GM23338 (cell line): ENCODE results near the gene EN2. TPM values are rescaled to one million over a fixed set of nuclear protein-coding genes. Genes with fewer than 3 reads are reported as not detected.
A peak's percentile ranks its signal among the peaks of the same experiment; 100 is the strongest.

Experiments used
- ATAC-seq: fragments of 200-7000 bp; cut with Tn5 transposase; 3 replicates; pipeline ENCODE4 v1.9.1; 2020
- DNase-seq: peaks from one replicate; pipeline ENCODE4 v3.0.0-alpha.2; 2015; ENCODE audit warnings: low spot score
- H2AFZ ChIP-seq: fragments of 200-600 bp; sonication (generic); 2 replicates; pipeline ENCODE4 v1.8.0; 2016; ENCODE audit warnings: antibody characterized with exemption, mild to moderate bottlenecking, moderate library complexity
- H3F3A ChIP-seq: fragments of 200-600 bp; sonication (generic); replicated peaks from 2 replicates; pipeline ENCODE4 v1.8.0; 2017; ENCODE audit warnings: antibody characterized with exemption, mixed run types, low read depth
- H3K27ac ChIP-seq: fragments of 200-600 bp; sonication (generic); 2 replicates; pipeline ENCODE4 v1.6.1; 2016; ENCODE audit warnings: low read depth
- H3K27me3 ChIP-seq: fragments of 200-600 bp; sonication (generic); 2 replicates; pipeline ENCODE4 v1.8.0; 2016; ENCODE audit warnings: mild to moderate bottlenecking, mixed run types, moderate library complexity; ENCODE audit not compliant: insufficient read depth
- H3K36me3 ChIP-seq: fragments of 200-600 bp; sonication (generic); 2 replicates; pipeline ENCODE4 v1.8.0; 2016; ENCODE audit warnings: mild to moderate bottlenecking; ENCODE audit not compliant: insufficient read depth
- H3K4me1 ChIP-seq: fragments of 200-600 bp; sonication (generic); 2 replicates; pipeline ENCODE4 v1.8.0; 2016; ENCODE audit warnings: mild to moderate bottlenecking, moderate library complexity; ENCODE audit not compliant: insufficient read depth
- H3K4me2 ChIP-seq: fragments of 200-600 bp; sonication (generic); 2 replicates; pipeline ENCODE4 v1.7.1; 2017; ENCODE audit warnings: mixed run types
- H3K4me3 ChIP-seq: fragments of 200-600 bp; sonication (generic); 2 replicates; pipeline ENCODE4 v1.6.1; 2016; ENCODE audit warnings: mixed run types
- H3K79me2 ChIP-seq: fragments of 200-600 bp; sonication (generic); replicated peaks from 2 replicates; pipeline ENCODE4 v1.8.0; 2017; ENCODE audit warnings: mild to moderate bottlenecking; ENCODE audit not compliant: insufficient read depth
- H3K9me2 ChIP-seq: fragments of 200-600 bp; sonication (generic); 2 replicates; pipeline ENCODE4 v1.8.0; 2017; ENCODE audit not compliant: insufficient read depth
- H4K20me1 ChIP-seq: fragments of 200-600 bp; sonication (generic); replicated peaks from 2 replicates; pipeline ENCODE4 v1.8.0; 2017; ENCODE audit warnings: mild to moderate bottlenecking; ENCODE audit not compliant: insufficient read depth
- H3K27ac Mint-ChIP-seq: 2 replicates; pipeline ENCODE4 v1.8.0; 2020; ENCODE audit warnings: inconsistent platforms, mild to moderate bottlenecking, moderate library complexity, mixed read lengths
- H3K27me3 Mint-ChIP-seq: 3 replicates; pipeline ENCODE4 v1.8.0; 2022; ENCODE audit warnings: low read depth, mild to moderate bottlenecking, moderate library complexity, mixed read lengths, inconsistent platforms; ENCODE audit not compliant: insufficient read depth, poor library complexity
- H3K36me3 Mint-ChIP-seq: 3 replicates; pipeline ENCODE4 v1.8.0; 2021; ENCODE audit warnings: low read depth, mild to moderate bottlenecking, inconsistent platforms, moderate library complexity, mixed read lengths
- H3K4me1 Mint-ChIP-seq: 3 replicates; pipeline ENCODE4 v1.8.0; 2020; ENCODE audit warnings: mild to moderate bottlenecking, inconsistent platforms, mixed read lengths
- H3K4me3 Mint-ChIP-seq: 3 replicates; pipeline ENCODE4 v1.8.0; 2021; ENCODE audit warnings: moderate library complexity, mild to moderate bottlenecking, inconsistent platforms, mixed read lengths
- H3K9me3 Mint-ChIP-seq: 3 replicates; pipeline ENCODE4 v1.8.0; 2020; ENCODE audit warnings: moderate library complexity, mild to moderate bottlenecking, inconsistent platforms, mixed read lengths
- CREB1 ChIP-seq: fragments of 250-450 bp; sonication (Bioruptor Pico); IDR thresholded peaks from 2 replicates; pipeline ENCODE4 v1.5.0; 2020; ENCODE audit warnings: low read depth, mild to moderate bottlenecking, moderate library complexity
- CTCF ChIP-seq, 2 experiments: fragments of 200-600 bp in 1 of 2; sonication (generic) in 1 of 2; conservative IDR thresholded peaks; 2 replicates each; pipeline versions ENCODE4 v1.5.1 to v1.6.1; 2016 to 2017; ENCODE audit warnings: antibody characterized with exemption in 2 of 2, low read depth in 2 of 2, mild to moderate bottlenecking in 2 of 2, moderate library complexity in 1 of 2
- ETS1 ChIP-seq: IDR thresholded peaks from 2 replicates; pipeline ENCODE4 v1.6.1; 2016; ENCODE audit warnings: antibody characterized with exemption
- EZH2 ChIP-seq: fragments of 200-600 bp; sonication (generic); IDR thresholded peaks from one replicate; pipeline ENCODE4 v1.8.0; 2017; ENCODE audit warnings: antibody characterized with exemption, mild to moderate bottlenecking, low read depth; ENCODE audit not compliant: unreplicated experiment
- EZH2phosphoT487 ChIP-seq: fragments of 200-600 bp; sonication (generic); IDR thresholded peaks from one replicate; pipeline ENCODE4 v1.8.1; 2018; ENCODE audit warnings: antibody characterized with exemption; ENCODE audit not compliant: unreplicated experiment
- JUNB ChIP-seq: IDR thresholded peaks from one replicate; pipeline ENCODE4 v1.6.1; 2016; ENCODE audit warnings: antibody characterized with exemption; ENCODE audit not compliant: unreplicated experiment
- NANOG ChIP-seq: IDR thresholded peaks from 2 replicates; pipeline ENCODE4 v1.6.1; 2016; ENCODE audit warnings: antibody characterized with exemption, borderline replicate concordance
- POLR2AphosphoS5 ChIP-seq: IDR thresholded peaks from 2 replicates; pipeline ENCODE4 v1.6.1; 2016; ENCODE audit warnings: antibody characterized with exemption, low read depth
- REST ChIP-seq: IDR thresholded peaks from one replicate; pipeline ENCODE4 v1.6.1; 2018; ENCODE audit warnings: antibody characterized with exemption; ENCODE audit not compliant: unreplicated experiment
- STAT1 ChIP-seq: IDR thresholded peaks from one replicate; pipeline ENCODE4 v1.6.1; 2016; ENCODE audit warnings: antibody characterized with exemption; ENCODE audit not compliant: unreplicated experiment
- ZNF114 ChIP-seq: fragments of 250-450 bp; sonication (Bioruptor Pico); IDR thresholded peaks from 2 replicates; pipeline ENCODE4 v1.5.0; 2020; ENCODE audit warnings: mild to moderate bottlenecking, moderate library complexity
- ZNF331 ChIP-seq: fragments of 250-450 bp; sonication (Bioruptor Pico); IDR thresholded peaks from 2 replicates; pipeline ENCODE4 v1.5.0; 2020; ENCODE audit warnings: low read depth, mild to moderate bottlenecking, moderate library complexity
- ZNF462 ChIP-seq: fragments of 250-450 bp; sonication (Bioruptor Pico); IDR thresholded peaks from 2 replicates; pipeline ENCODE4 v1.5.0; 2020; ENCODE audit warnings: mild to moderate bottlenecking, moderate library complexity
- polyA plus RNA-seq: library from polyadenylated mRNA; unstranded; fragments of >200 nt; fragmentation: Nextera tagmentation; extraction: Ambion mirVana; gene quantifications from 2 replicates; pipeline ENCODE4 v1.2.1, GENCODE V29; 2016
- total RNA-seq: library from RNA; depleted of rRNA; stranded (reverse); fragments of >200 nt; shearing (Covaris generic); gene quantifications from 2 replicates; pipeline ENCODE4 v1.2.3, GENCODE V29; 2014

EN2 gene
- total and polyA plus RNA-seq, 2 experiments from 2014 or later, result not detected

GRCh38 chr7:155467846-155468784 lies 10.2 kb downstream of the EN2 start:
- ATAC-seq (peak; percentile 38), DNase-seq (peak; percentile 74)
- H2AFZ ChIP-seq, result peak overlapping the region; percentile 90
- peak overlapping the region; percentile 59 for H3K4me3 ChIP-seq
- H3K4me1 ChIP-seq, result peaks cover 53% of the 10 kb centered on the region
- H3K4me3 Mint-ChIP-seq, result peak overlapping the region; percentile 61
- H3K27ac Mint-ChIP-seq, result no peak overlapping the region
- H3K27me3 Mint-ChIP-seq, result peaks cover 100% of the 10 kb centered on the region
- no peaks in the 10 kb centered on the region for H3K36me3 Mint-ChIP-seq
- H4K20me1 ChIP-seq, result peaks cover 49% of the 10 kb centered on the region
- H3K4me2 ChIP-seq, result peak overlapping the region; percentile 87
- no peaks in the 10 kb centered on the region; the same call in 2 of the 3 replicates for H3K9me3 Mint-ChIP-seq
- H3F3A ChIP-seq, result peaks cover 26% of the 10 kb centered on the region
- H3K9me2 ChIP-seq, result no peaks in the 10 kb centered on the region
- H3K27me3 ChIP-seq, result peaks cover 100% of the 10 kb centered on the region
- no peaks in the 10 kb centered on the region for H3K36me3 ChIP-seq
- TF ChIP-seq EZH2 (peak; percentile 87), ZNF114 (CRISPR knock-in tag) (no peak), REST (no peak), NANOG (no peak), JUNB (no peak), CTCF (conservative IDR thresholded peaks at IDR 0.05; ENCODE audit: low read depth in 2 of 2) (no peak), ZNF331 (no peak), STAT1 (no peak), CREB1 (no peak), POLR2AphosphoS5 (no peak), ZNF462 (CRISPR knock-in tag) (no peak), EZH2phosphoT487 (peak; percentile 42), ETS1 (no peak)
- no peaks in the 10 kb centered on the region for H3K79me2 ChIP-seq
- H3K27ac ChIP-seq, result no peak overlapping the region
- peaks cover 40% of the 10 kb centered on the region for H3K4me1 Mint-ChIP-seq
